ENCODE measurements around the gene SSUH2. TPM values are rescaled to one million over a fixed set of nuclear protein-coding genes. Genes with fewer than 3 reads are reported as not detected.

The SSUH2 gene
- total RNA-seq, 1 donor from 2014 or later, result not detected

GRCh38 chr3:8650583-8651416 is 6.2 kb upstream of the SSUH2 start:
- H3K27me3 Mint-ChIP-seq, result peaks cover 5% of the 10 kb centered on the region
- no peak overlapping the region for H3K27ac Mint-ChIP-seq
- DNase-seq (no peak), ATAC-seq (ENCODE audit: low read depth) (no peak)
- H3K4me1 Mint-ChIP-seq, result no peaks in the 10 kb centered on the region
- intact Hi-C loops (cut with micrococcal nuclease), result no loop called here
- TF ChIP-seq, protein P1, sequence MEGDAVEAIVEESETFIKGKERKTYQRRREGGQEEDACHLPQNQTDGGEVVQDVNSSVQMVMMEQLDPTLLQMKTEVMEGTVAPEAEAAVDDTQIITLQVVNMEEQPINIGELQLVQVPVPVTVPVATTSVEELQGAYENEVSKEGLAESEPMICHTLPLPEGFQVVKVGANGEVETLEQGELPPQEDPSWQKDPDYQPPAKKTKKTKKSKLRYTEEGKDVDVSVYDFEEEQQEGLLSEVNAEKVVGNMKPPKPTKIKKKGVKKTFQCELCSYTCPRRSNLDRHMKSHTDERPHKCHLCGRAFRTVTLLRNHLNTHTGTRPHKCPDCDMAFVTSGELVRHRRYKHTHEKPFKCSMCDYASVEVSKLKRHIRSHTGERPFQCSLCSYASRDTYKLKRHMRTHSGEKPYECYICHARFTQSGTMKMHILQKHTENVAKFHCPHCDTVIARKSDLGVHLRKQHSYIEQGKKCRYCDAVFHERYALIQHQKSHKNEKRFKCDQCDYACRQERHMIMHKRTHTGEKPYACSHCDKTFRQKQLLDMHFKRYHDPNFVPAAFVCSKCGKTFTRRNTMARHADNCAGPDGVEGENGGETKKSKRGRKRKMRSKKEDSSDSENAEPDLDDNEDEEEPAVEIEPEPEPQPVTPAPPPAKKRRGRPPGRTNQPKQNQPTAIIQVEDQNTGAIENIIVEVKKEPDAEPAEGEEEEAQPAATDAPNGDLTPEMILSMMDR (IDR thresholded peaks at IDR 0.05), result no peak
- no peaks in the 10 kb centered on the region for H3K9me3 Mint-ChIP-seq
- no peak overlapping the region for H3K4me3 Mint-ChIP-seq
- no peaks in the 10 kb centered on the region for H3K36me3 Mint-ChIP-seq (ENCODE audit: low read depth)
- POLR2A ChIA-PET, result no interaction called here
- CTCF ChIA-PET, result no interaction called here

DNA sequence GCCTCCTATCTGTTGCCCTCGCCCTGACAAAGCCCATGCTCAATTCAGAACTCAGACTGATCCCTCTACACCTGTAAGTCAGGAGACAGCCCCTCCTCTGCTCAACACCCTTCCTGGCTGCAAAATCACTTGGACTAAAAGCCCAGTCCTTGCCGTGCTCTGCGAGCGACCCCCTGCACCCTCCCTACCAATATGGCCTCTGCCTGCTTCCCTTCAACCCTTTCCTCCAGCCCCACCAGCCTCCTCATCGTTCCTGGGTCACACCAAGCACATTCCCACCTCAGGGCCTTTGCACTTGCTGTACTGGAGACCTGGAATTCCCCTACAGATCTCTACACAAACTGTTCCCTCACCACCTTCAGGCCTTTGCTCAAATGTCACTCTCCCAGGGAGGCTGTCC is 5.2 kb upstream of the SSUH2 start:
- POLR2A ChIA-PET, result no interaction called here
- CTCF ChIA-PET, result no interaction called here
- no peak for ATAC-seq (ENCODE audit: low read depth)
- no peaks in the 10 kb centered on the region for H3K4me1 Mint-ChIP-seq
- intact Hi-C loops (cut with micrococcal nuclease), result no loop called here
- TF ChIP-seq, protein P1 (IDR thresholded peaks at IDR 0.05), result no peak
- no peak overlapping the region for H3K27ac Mint-ChIP-seq
- DNase-seq, result no peak
- peaks cover 5% of the 10 kb centered on the region for H3K27me3 Mint-ChIP-seq
- H3K4me3 Mint-ChIP-seq, result no peak overlapping the region
- no peaks in the 10 kb centered on the region for H3K9me3 Mint-ChIP-seq
- no peaks in the 10 kb centered on the region for H3K36me3 Mint-ChIP-seq (ENCODE audit: low read depth)

- no peak overlapping the region for H3K4me3 Mint-ChIP-seq
- no peaks in the 10 kb centered on the region for H3K9me3 Mint-ChIP-seq
- intact Hi-C loops (cut with micrococcal nuclease), result no loop called here
- TF ChIP-seq, protein P1 (IDR thresholded peaks at IDR 0.05), result no peak
- H3K36me3 Mint-ChIP-seq (ENCODE audit: low read depth), result no peaks in the 10 kb centered on the region
- DNase-seq, result no peak
- H3K27me3 Mint-ChIP-seq, result peaks cover 4% of the 10 kb centered on the region
- H3K27ac Mint-ChIP-seq, result no peak overlapping the region
- ChIA-PET CTCF (no interaction called here), POLR2A (no interaction called here)
- ATAC-seq (ENCODE audit: low read depth), result no peak
- no peaks in the 10 kb centered on the region for H3K4me1 Mint-ChIP-seq
Measured at GRCh38 chr3:8648909-8649741, 4.5 kb upstream of the SSUH2 start.

GRCh38 chr3:8647137-8647985 is 2.8 kb upstream of the SSUH2 start:
- POLR2A ChIA-PET, result no interaction called here
- Mint-ChIP-seq H3K27ac (no peak overlapping the region), H3K36me3 (ENCODE audit: low read depth) (no peaks in the 10 kb centered on the region), H3K27me3 (peaks cover 7% of the 10 kb centered on the region), H3K4me1 (no peaks in the 10 kb centered on the region), H3K9me3 (no peaks in the 10 kb centered on the region), H3K4me3 (no peak overlapping the region)
- TF ChIP-seq, protein P1 (IDR thresholded peaks at IDR 0.05), result no peak
- CTCF ChIA-PET, result no interaction called here
- no peak for ATAC-seq (ENCODE audit: low read depth)
- DNase-seq, result no peak
- intact Hi-C loops (cut with micrococcal nuclease), result no loop called here

Data from activated B cell treated with CpG ODN at 0.5 μM for 24 hours (primary cell).